OCI-LY3 (cell line): ENCODE data around the gene TRIM31.

Experiments used
- H2AFZ ChIP-seq: fragments of 200-600, 300-600 bp; shearing (Covaris generic); 2 replicates; pipeline ENCODE4 v1.6.0; 2014; ENCODE audit warnings: antibody characterized with exemption, low read depth, low read length
- H3K27ac ChIP-seq: fragments of 200-600, 300-600 bp; sonication (generic); 2 replicates; pipeline ENCODE4 v1.5.1; 2014; ENCODE audit warnings: mild to moderate bottlenecking, low read length, moderate library complexity, mixed read lengths
- H3K27me3 ChIP-seq: fragments of 200-600, 300-600 bp; sonication (generic); 2 replicates; pipeline ENCODE4 v1.6.1; 2014; ENCODE audit warnings: low read depth, low read length, mixed read lengths
- H3K36me3 ChIP-seq: fragments of 200-600, 300-600 bp; sonication (generic); replicated peaks from 2 replicates; pipeline ENCODE3; 2014; ENCODE audit warnings: low read depth, low read length, mixed read lengths
- H3K4me1 ChIP-seq: fragments of 300-600, 200-600 bp; sonication (generic); 2 replicates; pipeline ENCODE4 v1.6.1; 2014; ENCODE audit warnings: low read length, mixed read lengths
- H3K4me2 ChIP-seq: fragments of 200-600, 300-600 bp; sonication (generic); 2 replicates; pipeline ENCODE4 v1.6.1; 2014; ENCODE audit warnings: low read length, mixed read lengths
- H3K4me3 ChIP-seq: fragments of 300-600, 200-600 bp; sonication (generic); 2 replicates; pipeline ENCODE4 v1.5.1; 2014; ENCODE audit warnings: antibody characterized with exemption, mild to moderate bottlenecking, low read length, moderate library complexity
- H3K79me2 ChIP-seq: fragments of 300-600, 200-600 bp; shearing (Covaris generic); 2 replicates; pipeline ENCODE4 v1.6.1; 2014; ENCODE audit warnings: mild to moderate bottlenecking, low read length, mixed read lengths
- H3K9ac ChIP-seq: fragments of 300-600, 200-600 bp; shearing (Covaris generic); 2 replicates; pipeline ENCODE4 v1.6.0; 2014; ENCODE audit warnings: mild to moderate bottlenecking, low read length, moderate library complexity
- H3K9me3 ChIP-seq: fragments of 200-600, 300-600 bp; shearing (Covaris generic); 2 replicates; pipeline ENCODE4 v1.6.1; 2014; ENCODE audit warnings: low read length, mixed read lengths; ENCODE audit not compliant: insufficient read depth
- H4K20me1 ChIP-seq: fragments of 200-600, 300-600 bp; sonication (generic); 2 replicates; pipeline ENCODE4 v1.6.1; 2016; ENCODE audit warnings: low read length, mixed read lengths; ENCODE audit not compliant: insufficient read depth
- EZH2phosphoT487 ChIP-seq: fragments of 200-600 bp; shearing (Covaris generic); IDR thresholded peaks from 2 replicates; pipeline ENCODE4 v1.6.1; 2018; ENCODE audit warnings: antibody characterized with exemption, mixed run types, low read depth
- TF ChIP-seq, protein P1 (sequence below): fragments of 200-600, 300-600 bp; sonication (generic); IDR thresholded peaks from 2 replicates; pipeline ENCODE4 v1.5.1; 2014; ENCODE audit warnings: antibody characterized with exemption, low read length, low read depth

TRIM31 gene

DNA sequence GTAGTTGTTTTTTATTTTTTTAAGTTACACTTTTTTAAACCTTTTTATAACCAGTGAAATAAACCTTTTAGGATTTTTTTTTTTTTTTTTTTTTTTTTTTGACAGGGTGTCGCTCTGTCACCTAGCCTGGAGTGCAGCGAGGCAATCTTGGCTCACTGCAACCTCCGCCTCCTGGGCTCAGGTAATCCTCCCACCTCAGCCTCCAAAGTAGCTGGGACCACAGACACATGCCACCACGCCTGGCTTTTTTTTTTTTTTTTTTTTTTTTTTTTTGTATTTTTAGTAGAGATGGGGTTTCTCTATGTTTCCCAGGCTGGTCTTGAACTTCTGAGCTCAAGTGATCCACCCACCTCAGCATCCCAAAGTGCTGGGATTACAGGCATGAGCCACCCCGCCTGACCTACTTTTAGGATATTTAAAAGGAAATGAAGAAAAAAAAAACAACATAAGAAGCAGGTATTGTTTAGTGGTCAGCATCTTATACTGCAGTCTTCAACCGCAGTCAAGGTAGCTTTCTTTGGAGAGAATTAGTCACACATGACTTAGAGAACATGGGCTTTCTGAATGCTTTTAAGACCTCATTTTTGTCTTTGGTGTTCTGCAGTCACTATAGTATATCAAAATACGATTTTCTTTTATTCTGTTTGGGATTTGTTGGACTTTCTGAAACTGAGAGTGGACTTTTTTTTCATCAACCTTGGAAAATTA is 50.3 kb downstream of the TRIM31 start:
- H3K27ac ChIP-seq, result no peak overlapping the region
- no peak overlapping the region for H3K4me3 ChIP-seq
- H4K20me1 ChIP-seq, result no peaks in the 10 kb centered on the region
- no peak overlapping the region for H2AFZ ChIP-seq
- H3K79me2 ChIP-seq, result peaks cover 29% of the 10 kb centered on the region
- H3K4me1 ChIP-seq, result peaks cover 16% of the 10 kb centered on the region
- H3K27me3 ChIP-seq, result no peaks in the 10 kb centered on the region
- TF ChIP-seq, protein P1, sequence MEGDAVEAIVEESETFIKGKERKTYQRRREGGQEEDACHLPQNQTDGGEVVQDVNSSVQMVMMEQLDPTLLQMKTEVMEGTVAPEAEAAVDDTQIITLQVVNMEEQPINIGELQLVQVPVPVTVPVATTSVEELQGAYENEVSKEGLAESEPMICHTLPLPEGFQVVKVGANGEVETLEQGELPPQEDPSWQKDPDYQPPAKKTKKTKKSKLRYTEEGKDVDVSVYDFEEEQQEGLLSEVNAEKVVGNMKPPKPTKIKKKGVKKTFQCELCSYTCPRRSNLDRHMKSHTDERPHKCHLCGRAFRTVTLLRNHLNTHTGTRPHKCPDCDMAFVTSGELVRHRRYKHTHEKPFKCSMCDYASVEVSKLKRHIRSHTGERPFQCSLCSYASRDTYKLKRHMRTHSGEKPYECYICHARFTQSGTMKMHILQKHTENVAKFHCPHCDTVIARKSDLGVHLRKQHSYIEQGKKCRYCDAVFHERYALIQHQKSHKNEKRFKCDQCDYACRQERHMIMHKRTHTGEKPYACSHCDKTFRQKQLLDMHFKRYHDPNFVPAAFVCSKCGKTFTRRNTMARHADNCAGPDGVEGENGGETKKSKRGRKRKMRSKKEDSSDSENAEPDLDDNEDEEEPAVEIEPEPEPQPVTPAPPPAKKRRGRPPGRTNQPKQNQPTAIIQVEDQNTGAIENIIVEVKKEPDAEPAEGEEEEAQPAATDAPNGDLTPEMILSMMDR, result no peak
- no peak for TF ChIP-seq EZH2phosphoT487
- H3K9ac ChIP-seq, result no peak overlapping the region
- peaks cover 8% of the 10 kb centered on the region for H3K36me3 ChIP-seq
- H3K9me3 ChIP-seq, result no peaks in the 10 kb centered on the region
- H3K4me2 ChIP-seq, result peak overlapping the region; percentile 86

DNA sequence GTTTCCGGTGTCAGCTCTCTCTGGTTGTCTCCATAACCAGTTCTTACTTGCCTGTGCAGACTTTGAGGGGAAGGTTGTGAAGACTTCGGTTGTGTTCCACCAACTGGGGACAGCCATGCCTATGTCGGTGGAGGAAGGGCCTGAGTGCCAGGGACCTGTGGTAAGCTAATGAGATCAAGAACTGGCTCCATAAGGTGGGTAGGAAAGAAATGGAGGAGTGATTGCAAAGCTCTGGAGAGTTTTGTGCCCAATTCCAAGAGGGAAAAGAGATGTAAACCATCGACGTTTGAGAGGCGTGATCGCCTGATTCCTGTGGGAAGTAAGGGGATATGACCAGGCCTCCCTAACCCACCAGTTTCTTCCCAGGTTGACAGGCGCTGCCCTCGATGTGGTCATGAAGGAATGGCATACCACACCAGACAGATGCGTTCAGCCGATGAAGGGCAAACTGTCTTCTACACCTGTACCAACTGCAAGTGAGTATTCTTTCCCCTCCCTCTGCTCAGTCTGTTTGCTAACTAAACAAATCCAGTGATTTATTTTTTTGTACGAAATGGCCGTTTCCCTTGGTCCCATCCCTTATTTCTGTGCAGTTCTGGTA is 50.9 kb downstream of the TRIM31 start:
- Histone ChIP-seq H3K79me2 (peaks cover 24% of the 10 kb centered on the region), H3K9me3 (no peaks in the 10 kb centered on the region), H3K4me2 (peak overlapping the region; percentile 86), H3K4me3 (peak overlapping the region; percentile 99), H3K36me3 (peaks cover 8% of the 10 kb centered on the region), H3K4me1 (peaks cover 15% of the 10 kb centered on the region), H3K27ac (peak overlapping the region; percentile 26; the same call in 1 of the 2 replicates), H4K20me1 (no peaks in the 10 kb centered on the region), H2AFZ (peak overlapping the region; percentile 90), H3K27me3 (no peaks in the 10 kb centered on the region), H3K9ac (peak overlapping the region; percentile 92)
- TF ChIP-seq, protein P1, result no peak
- no peak for TF ChIP-seq EZH2phosphoT487

DNA sequence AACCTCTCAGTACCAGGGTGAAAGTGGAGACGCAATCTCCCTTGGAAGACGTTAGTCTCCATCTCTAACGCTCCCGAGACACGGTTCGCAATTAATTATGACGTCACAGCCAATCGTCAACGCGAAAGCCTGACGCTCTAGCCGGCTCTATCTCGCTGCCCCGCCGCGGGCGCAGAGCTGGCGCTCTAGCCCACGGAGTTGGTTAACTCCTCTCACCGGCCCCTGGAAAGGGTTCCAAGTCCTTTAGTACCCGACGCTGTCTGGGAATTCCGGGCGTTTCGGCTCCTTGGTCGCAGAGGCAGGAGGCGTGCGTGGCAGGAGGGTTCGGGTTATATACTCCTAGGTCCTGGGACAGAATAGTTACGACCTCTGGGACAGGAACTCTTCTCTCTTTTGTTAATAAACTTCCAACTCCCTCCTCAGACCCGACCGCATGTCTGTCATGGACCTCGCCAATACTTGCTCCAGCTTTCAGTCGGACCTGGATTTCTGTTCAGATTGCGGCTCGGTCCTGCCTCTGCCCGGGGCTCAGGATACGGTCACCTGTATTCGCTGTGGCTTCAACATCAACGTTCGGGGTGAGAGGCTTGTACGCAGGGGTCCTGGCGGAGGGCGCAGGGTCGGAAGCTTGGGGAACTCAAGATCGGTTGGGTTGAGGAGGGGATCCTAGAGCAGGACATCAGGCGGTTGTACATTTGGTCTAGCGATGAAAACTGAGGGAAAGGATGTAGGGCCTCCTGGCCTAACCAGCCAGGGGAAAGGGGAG is 51.6 kb downstream of the TRIM31 start, which contains the start of gene POLR1H:
TSS of gene POLR1H (plus strand) at position 174 of the 766 bp plus-strand sequence. CDS start at position 434, 260 bp downstream.
- H3K27me3 ChIP-seq, result no peaks in the 10 kb centered on the region
- H3K9ac ChIP-seq, result peak within 1 kb of the TSS; percentile 92
- H4K20me1 ChIP-seq, result no peaks in the 10 kb centered on the region
- peak within 1 kb of the TSS; percentile 98 for H2AFZ ChIP-seq
- TF ChIP-seq, protein P1, result no peak
- no peak for TF ChIP-seq EZH2phosphoT487
- H3K79me2 ChIP-seq, result peaks cover 24% of the 10 kb centered on the region
- H3K4me1 ChIP-seq, result peaks cover 15% of the 10 kb centered on the region
- H3K27ac ChIP-seq, result peak within 1 kb of the TSS; percentile 50
- H3K9me3 ChIP-seq, result no peaks in the 10 kb centered on the region
- peak within 1 kb of the TSS; percentile 86 for H3K4me2 ChIP-seq
- H3K36me3 ChIP-seq, result peaks cover 8% of the 10 kb centered on the region
- peak within 1 kb of the TSS; percentile 99 for H3K4me3 ChIP-seq

DNA sequence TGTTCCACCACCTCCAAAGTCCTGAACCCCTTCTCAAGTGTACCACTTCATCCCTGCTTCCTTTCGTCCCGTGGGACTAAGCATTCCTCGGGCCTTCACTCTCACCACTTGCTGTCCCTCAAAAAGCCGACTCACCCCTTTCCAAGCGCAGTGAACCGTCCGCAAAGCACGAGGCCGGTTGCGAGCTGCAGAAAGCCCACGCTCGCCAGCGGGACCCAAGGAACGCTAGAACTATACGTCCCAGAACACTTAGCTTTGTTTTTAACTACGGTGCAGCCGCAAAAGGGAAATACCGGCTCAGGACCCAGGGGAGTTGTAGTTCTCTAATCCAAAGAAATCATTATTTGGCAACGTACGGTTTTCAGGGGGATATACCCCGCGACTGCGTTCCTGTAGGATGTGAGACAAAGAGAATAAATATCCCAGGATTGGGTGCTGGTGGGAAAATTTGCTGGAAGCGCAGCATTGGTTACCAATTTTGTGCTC is 52.2 kb downstream of the TRIM31 start:
- Histone ChIP-seq H2AFZ (peak overlapping the region; percentile 98), H3K79me2 (peaks cover 24% of the 10 kb centered on the region), H3K9me3 (no peaks in the 10 kb centered on the region), H3K4me2 (peak overlapping the region; percentile 84), H4K20me1 (no peaks in the 10 kb centered on the region), H3K4me3 (peak overlapping the region; percentile 99), H3K27ac (peak overlapping the region; percentile 50), H3K27me3 (no peaks in the 10 kb centered on the region), H3K9ac (peak overlapping the region; percentile 92), H3K4me1 (peaks cover 10% of the 10 kb centered on the region), H3K36me3 (peaks cover 8% of the 10 kb centered on the region)
- TF ChIP-seq, protein P1, result no peak
- no peak for TF ChIP-seq EZH2phosphoT487
